ENCODE measurements around the gene TTN.

Gene TTN

DNA sequence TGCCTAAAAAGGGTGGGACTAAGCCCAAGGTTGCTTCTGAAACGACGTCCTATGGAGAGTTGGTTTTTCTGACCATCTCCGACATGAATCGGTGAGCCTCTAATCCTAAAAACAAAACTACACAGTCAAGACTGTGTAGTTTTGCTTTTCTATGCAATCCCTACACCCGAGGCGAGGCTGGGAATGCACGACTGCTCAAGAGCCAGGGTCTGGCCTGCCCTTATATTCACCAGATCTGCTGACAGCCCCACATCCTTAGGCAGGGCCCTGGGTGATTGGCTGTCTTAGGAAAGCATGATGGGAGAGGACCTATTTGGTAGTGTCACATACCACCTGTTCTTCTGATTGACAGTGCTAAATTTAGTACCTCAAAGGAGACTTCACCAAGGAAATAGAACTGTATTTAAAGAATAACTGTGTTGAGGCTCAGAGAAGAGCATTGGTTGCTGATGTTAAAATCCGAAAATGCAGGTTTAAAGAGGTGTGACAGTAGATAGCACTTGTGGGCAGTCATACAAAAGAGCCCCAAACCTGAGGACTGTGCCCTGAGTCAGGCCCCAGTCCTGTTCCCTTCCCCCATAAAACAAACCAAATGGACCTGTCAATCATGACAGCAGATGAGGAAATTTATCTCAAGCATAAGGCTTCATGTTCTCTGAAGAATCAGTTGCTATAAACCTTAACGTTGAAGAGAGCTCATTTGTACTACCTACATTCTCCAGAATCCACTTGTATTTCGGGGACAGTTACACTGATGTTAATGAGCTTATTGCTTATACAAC, at the start of gene TTN:
Gene TTN, minus strand, starts transcription at position 197 of the 782 bp plus-strand sequence. CDS start 2,781 bp downstream, outside the sequence.
- DNase-seq = no peak

DNA sequence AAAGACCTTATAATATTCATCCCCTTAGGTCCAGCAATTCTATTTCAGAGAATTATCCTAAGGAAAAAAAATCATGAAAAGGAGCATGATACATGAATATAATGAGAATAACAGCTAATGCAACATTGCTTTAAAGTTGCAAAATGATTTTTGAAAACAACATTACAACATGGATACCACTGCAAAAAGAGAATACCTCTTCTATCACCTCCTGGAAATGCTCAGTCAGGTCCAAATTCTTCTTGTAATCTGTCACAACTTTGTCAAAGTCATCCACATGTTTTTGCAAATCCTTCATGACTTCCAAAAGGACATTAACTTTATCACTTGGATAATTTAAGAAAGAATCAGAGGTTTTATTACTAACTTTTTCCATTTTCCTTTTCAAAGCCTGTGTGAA, 47.9 kb upstream of the TTN start:
- DNase-seq = no peak

DNA sequence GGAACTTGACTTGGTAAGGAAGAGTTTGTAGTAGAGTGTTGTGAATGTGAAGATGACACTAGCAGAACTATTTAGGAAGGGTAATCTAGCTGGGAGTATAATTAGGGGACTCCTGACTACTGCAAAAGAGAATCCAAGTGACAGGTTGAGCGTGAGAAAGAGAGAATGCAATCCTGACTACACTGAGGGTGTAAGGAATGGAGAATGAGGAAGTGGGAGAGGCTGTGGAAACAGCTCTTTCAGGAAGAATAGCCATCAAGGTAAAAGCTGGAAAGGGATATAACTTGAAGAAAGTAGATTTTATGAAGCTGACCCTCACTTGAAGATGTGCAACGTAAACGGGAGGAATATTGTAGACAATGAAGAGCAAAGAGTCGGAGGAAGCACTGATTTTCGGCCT, 41.1 kb upstream of the TTN start:
- no peak for DNase-seq

DNA sequence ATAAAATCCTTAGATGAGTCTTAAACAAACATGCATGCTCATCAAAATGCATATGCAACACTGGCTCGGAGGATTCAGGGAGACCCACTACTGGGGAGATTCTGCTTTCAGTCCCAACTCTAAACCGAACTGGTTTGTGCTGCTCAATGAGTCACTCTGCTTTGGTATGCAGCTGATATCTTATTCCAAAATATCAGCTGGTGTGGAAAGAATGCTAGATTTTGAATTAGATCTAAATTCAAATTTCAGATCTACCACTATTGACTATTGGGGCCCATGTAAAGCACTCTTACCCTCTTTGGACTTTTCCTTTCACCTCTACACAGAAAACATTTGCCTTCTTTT, 39.2 kb upstream of the TTN start:
- no peak for DNase-seq

DNA sequence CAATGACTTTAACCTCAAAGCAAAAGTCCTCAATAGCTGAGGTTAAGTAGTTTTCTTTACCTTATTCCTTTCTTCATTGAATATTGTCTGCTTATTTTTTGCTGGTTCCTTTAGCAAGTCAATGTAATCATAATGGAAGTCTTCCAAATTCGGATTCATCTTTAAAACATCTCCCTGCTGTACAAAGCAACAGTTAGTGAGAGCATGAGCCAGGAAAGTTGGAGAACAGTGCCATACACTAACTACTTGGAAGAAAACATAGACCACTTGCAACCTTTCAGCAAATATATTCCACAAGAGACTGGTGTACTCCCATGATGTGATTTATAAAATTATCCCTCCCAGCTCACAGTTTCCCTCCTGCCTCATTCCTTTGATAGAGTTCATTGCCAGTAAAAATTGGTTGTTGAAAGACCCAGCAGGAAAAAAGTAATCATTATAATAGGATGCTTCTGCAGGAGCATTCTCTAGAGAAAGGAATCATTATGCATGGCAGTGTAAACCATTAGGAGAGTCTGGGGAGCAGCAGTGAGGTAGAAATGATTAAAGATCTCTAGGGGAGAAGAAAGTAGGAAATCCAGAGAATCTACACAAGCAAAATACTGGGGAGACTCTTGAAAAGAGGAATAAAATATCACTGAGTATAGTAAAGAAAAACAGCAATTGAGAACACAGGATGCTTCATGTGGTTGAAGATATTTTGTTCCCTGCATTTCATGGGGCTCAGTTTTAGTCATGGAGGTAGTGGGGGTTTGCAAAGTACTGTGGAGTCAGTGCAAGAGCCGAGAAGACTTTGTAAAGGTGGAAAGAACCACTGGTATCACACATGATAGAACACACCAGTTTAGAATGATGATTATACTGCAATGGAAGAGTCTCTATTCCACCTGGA, 38.6 kb upstream of the TTN start:
- DNase-seq = no peak

DNA sequence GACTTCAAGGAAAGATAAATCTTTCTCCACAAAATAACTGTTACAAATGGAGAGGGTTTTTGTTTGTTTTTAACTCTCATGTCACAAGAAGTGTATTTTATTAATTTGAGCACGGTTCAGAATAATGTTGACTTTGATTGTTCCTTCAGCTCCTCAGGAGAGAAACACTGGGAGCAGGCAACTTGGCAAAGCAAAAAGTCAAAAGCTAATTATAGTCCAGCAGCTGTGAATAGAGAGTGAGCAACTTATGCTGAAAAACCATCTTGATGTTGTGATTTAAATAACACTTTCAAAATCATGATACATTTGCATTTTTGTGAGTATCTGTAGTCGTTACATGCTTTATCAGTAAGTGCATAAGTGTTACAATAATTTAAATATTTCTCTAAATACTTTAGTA, 37.5 kb upstream of the TTN start:
- no peak for DNase-seq

DNA sequence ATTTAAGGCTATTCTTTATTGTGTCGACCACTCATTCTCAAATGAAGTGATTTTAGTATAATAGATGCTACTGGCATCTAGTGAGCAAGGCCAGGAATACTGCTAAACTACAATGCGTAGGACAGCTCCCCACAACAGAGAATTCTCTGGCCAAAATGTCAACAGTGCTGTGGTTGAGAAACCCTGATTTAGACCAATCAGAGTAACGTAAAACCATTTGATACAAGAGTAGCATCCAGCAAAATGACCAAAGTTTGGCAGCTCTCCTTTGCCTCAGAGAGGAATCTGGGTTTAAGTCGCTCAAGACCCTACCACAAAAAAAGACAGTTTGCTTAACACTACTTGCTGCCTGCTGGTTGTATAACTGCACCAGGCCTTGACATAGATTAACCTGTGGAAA, 37.0 kb upstream of the TTN start:
- no peak for DNase-seq

DNA sequence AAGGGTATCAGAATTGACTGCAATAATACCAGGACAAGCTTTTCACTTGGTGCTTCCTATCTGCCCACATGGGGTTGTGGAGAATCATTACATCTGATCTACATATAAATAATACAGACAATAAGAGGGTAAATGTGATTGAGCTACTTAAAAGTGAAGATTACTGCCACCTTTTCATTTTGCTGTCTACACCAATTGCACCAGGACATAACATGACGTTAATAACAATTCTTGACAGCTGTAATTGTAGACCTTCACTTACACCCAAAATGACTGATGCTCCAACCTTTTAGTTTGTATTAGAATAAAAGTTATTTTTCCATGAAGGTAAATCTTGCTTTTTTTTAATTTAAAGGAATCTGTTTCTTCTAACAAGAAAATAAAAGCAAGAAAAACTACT, 36.5 kb upstream of the TTN start:
- no peak for DNase-seq

DNA sequence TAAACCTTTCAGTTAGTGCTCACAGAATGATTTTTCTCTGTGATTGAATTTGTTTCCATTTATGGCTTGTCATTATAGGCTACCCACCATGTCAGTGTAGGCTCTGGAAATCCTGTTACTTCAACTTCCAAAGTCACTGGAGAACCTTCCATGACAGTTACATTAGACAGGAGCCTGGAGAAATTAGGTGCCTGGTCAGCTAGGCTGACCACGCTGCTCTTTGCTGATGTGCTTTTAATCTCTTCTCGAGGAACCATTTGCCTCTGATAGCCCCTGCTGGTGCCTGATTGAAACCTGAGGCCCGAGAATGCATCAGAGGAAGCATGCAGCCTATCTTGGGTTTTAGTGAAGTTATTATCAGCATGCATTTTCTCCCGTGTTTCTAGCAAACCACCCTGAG, 29.6 kb upstream of the TTN start:
- no peak for DNase-seq

DNA sequence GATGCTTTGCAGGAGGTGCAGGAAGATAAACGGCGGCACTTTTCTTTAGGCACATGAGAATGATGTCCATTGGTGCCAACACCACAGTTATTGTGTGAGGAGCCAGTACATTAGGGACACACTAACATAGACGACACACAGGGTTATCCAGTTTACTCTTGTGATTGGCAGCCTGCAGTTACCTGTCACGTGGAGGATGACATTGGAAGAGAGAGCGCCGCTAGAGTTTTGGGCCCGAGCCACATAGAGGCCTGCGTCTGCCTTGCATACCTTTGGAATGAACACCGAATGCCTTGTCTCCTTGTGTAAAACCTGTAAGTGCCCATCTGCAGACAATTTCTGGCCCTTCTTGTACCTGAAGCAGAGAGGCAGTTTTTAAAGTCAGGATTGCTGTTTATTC, 26.9 kb upstream of the TTN start:
- DNase-seq = no peak

DNA sequence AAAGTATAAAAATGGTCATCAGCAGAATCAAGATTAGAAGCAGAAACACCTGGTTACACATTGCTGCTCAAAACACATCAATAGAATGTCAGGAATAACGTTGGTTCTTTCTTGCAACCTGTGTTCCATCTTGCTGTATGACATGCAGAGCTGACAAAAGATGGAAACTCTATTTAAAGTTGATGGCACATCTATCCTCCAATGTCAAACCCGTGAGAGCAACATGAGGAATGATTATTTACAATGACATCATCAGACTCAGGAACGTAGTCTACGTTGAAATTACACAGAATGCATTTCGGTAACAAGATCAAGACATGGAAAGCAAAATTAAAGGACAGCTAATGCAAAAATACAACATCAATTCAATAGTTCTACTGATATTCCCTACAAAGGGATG, 26.2 kb upstream of the TTN start:
- DNase-seq = no peak

DNA sequence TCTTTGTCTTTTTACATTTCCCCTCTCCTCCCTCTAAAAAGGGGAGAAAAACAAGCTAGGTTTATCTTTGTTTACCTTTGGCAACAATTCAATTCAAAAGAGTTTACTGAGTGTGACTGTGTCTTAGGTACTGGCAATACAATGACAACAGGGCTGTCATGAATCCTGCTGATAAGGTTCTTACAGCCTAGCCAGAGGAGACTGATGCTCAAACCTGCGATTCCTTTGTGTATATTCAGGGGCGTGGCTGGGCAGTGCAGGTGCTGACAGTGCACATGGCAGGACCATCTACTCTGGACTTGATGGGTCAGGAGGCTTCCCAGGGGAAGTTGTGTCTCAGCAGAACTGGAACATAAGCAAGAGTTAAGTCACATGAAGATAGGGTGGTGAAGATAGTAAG, 23.2 kb upstream of the TTN start:
- DNase-seq = no peak

DNA sequence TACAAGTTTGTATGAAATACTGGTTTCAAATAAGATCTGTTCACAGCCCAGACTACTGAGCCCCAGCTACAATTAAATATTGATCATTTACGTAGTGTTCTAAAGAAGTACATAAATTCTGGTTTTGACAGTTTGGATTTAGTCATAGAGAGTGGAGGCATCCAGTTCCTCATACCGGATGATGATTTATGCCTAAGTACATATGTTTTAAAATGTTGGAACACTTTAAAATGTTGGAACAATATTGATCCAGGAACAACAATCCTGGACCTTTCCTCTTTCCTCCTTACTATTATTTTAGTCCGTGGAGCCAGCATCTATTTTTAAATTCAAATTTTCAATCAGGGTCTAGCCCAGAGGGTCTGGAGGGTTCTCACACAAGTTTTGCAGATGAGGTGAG, 22.8 kb upstream of the TTN start:
- no peak for DNase-seq

DNA sequence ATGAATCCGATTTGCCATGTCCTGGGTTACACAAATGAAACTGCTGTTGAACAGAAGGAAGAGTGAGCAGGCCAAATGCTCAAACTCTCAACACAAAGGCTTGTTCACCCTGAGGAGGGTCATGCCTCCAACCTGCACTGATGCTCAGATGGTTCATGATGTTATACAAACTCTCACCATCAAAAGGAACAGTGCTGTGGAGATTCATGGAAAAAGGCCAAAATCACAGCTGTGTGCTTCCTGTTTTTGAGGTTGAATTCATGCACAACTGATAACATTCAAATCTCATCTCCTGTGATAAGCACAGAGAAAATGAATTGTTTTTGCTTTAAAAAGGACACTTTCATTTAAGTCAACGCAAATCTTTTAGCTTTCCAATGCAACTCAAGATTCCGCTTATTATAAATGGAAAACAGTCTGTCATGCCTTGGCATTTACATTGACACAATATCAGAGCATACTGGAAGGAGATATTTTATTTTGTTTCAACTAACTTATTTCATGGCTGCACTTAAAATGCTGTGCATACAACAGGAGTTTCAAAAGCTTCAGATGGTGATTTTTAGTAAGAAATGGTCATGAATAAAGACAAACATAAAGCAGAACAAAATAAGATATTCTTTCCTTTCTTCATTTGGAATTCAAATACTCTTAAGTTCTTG, 22.2 kb upstream of the TTN start:
- no peak for DNase-seq

DNA sequence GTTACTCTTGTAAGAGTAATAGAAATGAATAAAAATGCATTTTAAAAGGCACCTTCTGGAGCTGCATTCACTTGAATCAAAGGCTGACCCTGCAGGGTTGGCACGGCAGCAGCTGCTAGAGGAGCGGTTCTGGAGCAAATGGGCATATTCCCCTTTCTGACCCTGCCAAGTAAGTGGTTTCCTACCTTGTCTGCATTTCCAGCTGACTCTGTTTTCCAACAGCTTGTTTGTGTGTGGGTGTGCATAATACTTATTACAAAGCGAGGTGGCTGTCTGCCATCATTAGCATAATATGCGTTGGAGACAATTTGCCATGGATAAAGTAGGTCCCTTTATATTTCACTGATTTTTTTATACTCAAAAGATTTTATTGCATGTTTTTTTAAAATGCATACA, 21.3 kb upstream of the TTN start:
- DNase-seq = no peak

DNA sequence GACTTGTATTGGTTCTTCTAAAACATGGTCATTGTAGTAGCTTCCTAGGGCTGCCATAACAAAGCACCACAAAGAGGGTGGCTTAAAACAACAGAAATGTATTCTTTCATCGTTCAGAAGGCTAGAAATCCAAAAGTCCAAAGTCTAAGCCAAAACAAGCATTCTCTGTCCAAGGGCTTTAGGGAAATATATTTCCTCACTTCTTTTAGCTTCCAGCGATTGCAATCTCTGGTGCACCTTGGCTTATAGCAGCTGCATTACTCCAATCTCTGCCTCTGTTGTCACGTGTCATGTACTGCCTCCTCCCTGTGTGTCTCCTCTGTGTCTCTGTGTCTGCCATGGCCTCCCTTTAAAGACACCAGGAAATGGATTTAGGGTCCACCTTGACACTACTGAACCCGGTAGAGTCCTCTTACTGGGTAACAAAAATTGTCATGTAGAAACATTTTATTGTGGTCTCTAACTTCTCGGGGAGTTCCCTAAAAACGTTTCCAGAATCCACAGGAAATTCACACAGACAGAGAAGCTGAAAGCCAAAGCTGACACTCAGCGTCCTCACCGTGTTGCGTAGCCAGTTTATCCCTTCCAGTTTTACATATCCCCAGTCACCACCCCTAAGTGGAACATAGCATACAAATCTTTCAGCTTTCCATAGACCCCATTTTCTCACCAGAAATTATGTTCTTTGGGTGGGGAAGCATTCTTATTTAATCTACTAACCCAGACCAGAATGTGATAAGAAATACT, 20.7 kb upstream of the TTN start:
- DNase-seq = no peak

DNA sequence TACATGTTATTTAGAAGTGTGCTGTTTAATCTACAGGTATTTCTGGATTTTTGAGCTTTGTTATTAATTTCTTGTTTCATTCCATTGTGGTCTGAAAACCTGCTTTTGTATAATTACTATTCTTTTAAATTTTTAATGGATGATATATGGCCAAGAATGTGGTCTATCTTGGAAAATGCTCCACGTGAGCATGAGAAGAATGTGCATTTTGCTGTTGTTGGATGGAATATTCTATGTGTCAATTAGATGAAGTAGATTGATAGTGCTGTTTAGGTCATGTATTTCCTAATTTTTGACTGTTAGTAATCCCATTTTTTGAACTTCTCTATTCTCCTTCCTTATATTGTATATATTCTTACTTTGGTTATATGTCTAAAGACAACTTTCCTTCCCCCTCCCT, 19.9 kb upstream of the TTN start:
- no peak for DNase-seq

DNA sequence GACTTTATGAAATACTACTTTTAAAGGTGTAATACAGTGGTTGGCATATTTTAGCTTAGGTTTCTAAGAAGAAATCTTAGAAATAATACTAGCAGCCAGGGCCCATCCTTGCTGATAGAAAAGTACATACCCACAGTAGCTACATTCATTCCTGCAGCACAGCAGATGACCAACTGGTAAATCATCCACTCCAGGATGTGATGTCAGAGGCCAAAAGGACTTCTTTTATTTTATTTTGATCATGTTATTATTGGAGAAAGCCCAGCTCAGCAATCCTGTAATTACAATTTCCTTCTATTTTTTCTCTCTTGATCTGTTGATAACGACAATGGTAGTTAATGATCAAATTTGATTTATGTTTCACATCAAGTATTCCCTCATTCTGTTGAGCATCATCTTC, 18.0 kb upstream of the TTN start:
- DNase-seq = no peak

DNA sequence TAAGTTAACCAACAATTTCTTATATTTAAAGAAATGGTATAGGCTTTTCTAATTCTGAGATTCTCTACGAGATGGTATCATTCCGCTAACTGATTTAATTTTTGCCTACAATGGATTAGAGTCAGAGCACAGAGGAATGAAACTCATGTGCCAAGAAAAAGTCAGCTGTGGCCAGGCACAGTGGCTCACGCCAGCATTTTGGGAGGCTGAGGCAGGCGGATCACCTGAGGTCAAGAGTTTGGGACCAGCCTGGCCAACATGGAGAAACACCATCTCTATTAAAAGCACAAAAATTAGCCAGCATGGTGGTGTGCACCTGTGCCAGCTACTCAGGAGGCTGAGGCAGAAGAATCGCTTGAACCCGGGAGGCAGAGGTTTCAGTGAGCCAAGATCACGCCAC, 17.0 kb upstream of the TTN start:
- DNase-seq = no peak

DNA sequence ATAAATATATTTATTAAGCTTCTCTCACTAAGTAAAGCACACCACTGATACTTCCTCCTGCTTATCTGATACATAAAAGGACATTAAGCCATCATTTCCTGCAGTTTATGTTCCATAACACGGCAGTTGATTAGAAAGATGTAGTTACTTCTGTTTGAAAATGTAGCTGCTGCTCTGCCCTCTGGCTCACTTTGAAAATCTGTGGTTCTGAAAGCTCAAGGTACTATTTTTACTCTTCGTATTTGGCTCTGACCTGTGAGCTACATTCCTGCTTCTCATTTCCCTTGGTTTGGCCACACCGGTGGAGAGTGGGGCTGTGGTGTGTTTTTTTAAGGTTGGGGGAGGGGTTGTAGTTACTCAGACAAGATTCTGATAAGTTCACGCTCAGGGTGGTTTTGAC, 12.8 kb upstream of the TTN start:
- DNase-seq = no peak

DNA sequence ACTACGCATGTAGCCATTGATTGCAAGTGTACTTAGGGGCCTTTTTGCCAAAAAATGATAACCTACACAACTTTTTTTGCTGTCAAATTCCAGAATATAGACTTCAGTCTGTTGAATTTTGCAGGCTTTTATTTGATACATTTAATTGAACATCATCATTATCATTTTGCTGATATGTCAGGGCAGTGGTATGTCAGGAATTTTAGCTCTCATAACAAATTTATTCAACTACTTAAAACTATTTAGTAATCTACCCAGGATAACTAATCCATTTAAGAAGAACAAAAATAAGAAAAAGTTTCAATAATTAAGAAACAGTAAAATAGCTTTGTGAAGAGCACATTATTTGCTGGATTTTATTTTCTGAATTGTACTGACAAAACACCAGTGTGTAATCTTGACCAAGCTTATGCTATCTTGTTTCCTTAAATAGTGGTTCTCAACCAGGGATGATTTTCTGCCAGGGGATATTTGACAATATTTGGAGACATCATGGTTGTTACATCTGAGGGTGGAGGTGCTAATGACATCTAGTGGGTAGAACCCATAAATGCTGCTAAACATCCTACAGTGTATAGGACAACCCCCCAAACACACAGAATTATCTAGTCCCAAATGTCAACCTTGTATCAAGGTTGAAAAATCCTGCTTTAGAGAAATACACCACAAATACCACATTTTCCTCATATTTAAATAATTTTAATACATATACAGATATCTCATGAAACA, 12.1 kb upstream of the TTN start:
- no peak for DNase-seq

DNA sequence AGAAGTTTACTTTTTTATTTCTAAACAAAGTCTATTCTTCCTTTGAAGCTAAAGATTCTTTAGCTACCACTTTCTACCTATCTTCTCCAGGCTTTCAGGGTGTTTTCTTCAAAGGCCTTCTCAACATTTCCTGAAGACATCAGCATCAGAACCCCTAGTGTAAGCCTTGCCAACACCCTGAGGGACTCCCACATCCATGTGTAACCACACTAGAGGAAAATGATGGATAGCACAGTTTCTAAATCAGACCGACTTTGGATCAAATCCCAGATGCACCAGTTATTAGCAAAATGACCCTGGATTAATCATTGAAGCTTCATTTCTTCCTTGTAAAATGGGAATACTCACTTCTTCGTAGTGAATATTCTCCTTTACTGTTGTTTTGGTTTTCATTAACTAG, 4.7 kb upstream of the TTN start:
- DNase-seq = no peak

DNA sequence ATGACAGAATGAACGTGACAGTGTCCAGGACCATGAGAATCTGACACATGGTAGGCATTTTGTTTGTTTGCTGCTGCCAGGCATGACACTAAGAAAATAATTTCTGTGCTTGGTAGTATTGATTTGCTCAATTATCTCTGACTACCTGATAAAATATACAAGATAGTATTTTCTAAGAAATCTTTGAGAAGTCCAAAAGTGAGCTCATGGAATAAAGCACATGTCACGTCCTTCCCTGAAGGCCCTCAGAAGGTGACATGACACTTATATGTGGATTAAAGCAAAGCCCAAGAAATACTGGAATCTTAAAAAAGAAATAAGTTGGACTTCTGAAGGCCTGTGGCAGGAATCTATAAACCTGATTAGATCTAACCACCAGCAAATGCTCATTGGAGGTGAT, 3.8 kb upstream of the TTN start:
- no peak for DNase-seq

Measured in activated CD4-positive, alpha-beta T cell treated with anti-CD3 and anti-CD28 coated beads, Interleukin-2, amount 50 U/mL, for 4 hours (primary cell).